Right lobe of liver (tissue), 6 donors: ENCODE measurements around the gene FREY1. TPM values are rescaled to one million over a fixed set of nuclear protein-coding genes. Genes with fewer than 3 reads are reported as not detected.
A peak's percentile ranks its signal among the peaks of the same experiment; 100 is the strongest.

ENCODE experiments used
- ATAC-seq, 4 donors: fragments of 200-7000 bp; cut with Tn5 transposase; one replicate each; pipeline ENCODE4 v1.9.1; 2020; ENCODE audit warnings: mild to moderate bottlenecking in 4 of 4, moderate library complexity in 4 of 4
- DNase-seq, 3 donors: peaks; one replicate each; pipeline ENCODE4 v3.0.0-alpha.2; 2020
- H3K27ac ChIP-seq, 3 donors: fragments of 200-600 bp; one replicate each; pipeline ENCODE4 v1.8.0; 2022
- H3K27me3 ChIP-seq, 2 donors: fragments of 200-600 bp; one replicate each; pipeline ENCODE4 v1.8.0; 2022
- H3K36me3 ChIP-seq, 4 donors: fragments of 200-600 bp; sonication (generic) in 1 of 4; one replicate each; pipeline versions ENCODE4 v1.5.1 to v1.8.0; 2017 to 2022; ENCODE audit warnings: control low read depth in 1 of 4
- H3K4me1 ChIP-seq, 4 donors: fragments of 200-600 bp; sonication (generic) in 1 of 4; one replicate each; pipeline versions ENCODE4 v1.5.1 to v1.8.0; 2017 to 2022; ENCODE audit warnings: control low read depth in 1 of 4
- H3K4me3 ChIP-seq, 3 donors: fragments of 200-600 bp; one replicate each; pipeline ENCODE4 v1.8.0; 2022
- H3K9me3 ChIP-seq, 4 donors: fragments of 200-600 bp; sonication (generic) in 1 of 4; one replicate each; pipeline versions ENCODE4 v1.5.1 to v1.8.0; 2017 to 2022; ENCODE audit warnings: control low read depth in 1 of 4
- POLR2A ChIP-seq: fragments of 450-650 bp; IDR thresholded peaks from one replicate; pipeline ENCODE4 v1.6.1; 2017; ENCODE audit warnings: antibody characterized with exemption, mild to moderate bottlenecking
- WGBS: methylation state at CpG from one replicate; pipeline ENCODE4 v1.1.6; 2018; ENCODE audit warnings: low coverage, low lambda C conversion rate; ENCODE audit not compliant: insufficient coverage; ENCODE audit errors: missing lambda C conversion rate; 5-methylcytosine and 5-hydroxymethylcytosine counted together
- intact Hi-C, 2 donors: fragments of 100-400 bp; cut with DNase I; formaldehyde crosslinking; loops; one replicate each; pipeline versions ENCODE4 v1.11.2 to v1.14.1; 2022
- total RNA-seq, 6 experiments: library from RNA; depleted of rRNA in 2 of 6; stranded (reverse); fragments of >200 nt in 2 of 6; fragmentation: NEBNext Ultra II Directional in 3 of 6; extraction: Animal tissue kit (Norgen Biotek cat#: 25700) in 3 of 6; gene quantifications; one replicate each; pipeline versions ENCODE4 v1.1.0 to v1.2.4, GENCODE V29; 2016 to 2023
- TF ChIP-seq, protein P1 (sequence below), 4 donors: fragments of 200-600 bp in 3 of 4; fragments of 450-650 bp in 1 of 4; IDR thresholded peaks; one replicate each; pipeline versions ENCODE4 v1.5.1 to v1.8.0; 2016 to 2022; ENCODE audit warnings: antibody characterized with exemption in 4 of 4, mild to moderate bottlenecking in 2 of 4
- donor health status: DM: no; HTN: yes; CAD: no.
- donor health status: DM: no; HTN: no; CAD: no.
- donor health status: DM: no; HTN: no; CAD: no.
- donor health status: DM: no; HTN: yes; CAD: no.
- donor health status: DM: no; HTN: yes; CAD: no.

Gene FREY1
- total RNA-seq, 6 experiments from 2014 or later: 0.40 to 0.90 (median 0.42) TPM; not detected in 3

DNA sequence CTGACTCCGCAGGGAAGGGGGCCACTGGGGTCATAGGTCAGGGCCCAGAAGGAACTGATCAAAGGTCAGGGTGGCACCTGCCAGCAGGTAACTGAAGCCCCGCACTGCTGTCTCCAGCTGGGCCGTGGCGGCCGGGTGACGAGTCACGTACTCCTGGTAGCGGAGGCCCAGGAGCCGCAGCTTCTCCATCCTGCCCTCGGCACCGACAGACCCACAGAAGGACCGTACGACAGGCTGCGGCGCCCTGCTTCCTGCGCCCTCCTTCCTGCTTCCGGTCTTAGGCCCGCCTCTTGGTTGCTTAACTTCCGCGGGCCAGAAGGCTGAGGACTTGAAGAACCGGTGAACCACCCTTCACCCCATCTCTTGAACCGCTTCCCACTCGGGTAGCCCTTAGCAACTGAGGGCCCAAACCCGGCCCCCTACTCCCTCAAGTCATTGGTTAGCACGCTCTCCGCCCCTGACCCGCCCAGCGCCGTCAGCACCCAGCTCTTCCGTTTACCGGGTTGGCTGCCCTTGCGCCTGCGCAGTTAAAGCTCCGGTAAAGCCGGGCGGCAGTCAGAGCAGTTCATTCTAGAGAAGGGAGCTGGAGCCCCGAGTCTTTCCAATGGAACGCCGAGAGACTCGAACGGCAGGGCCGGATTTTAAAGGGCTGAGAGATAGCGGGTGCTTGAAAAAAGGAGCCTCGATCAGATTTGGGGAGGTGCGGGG is 10.7 kb upstream of the FREY1 start, which contains the start of gene PEX16:
TSS of gene PEX16 (minus strand) at position 255 of the 708 bp plus-strand sequence. CDS start at position 189, 66 bp downstream.
- Histone ChIP-seq H3K9me3 (no peaks in the 10 kb centered on the region), H3K4me3 (peak within 1 kb of the TSS; percentile 88 to 91 (median 90)), H3K4me1 (peaks cover 0 to 43% (median 14%) of the 10 kb centered on the region in 4 donors), H3K27ac (peak within 1 kb of the TSS; percentile 74 to 79 (median 75)), H3K27me3 (no peaks in the 10 kb centered on the region), H3K36me3 (peaks cover 0 to 26% (median 2%) of the 10 kb centered on the region in 4 donors)
- TF ChIP-seq, protein P1, sequence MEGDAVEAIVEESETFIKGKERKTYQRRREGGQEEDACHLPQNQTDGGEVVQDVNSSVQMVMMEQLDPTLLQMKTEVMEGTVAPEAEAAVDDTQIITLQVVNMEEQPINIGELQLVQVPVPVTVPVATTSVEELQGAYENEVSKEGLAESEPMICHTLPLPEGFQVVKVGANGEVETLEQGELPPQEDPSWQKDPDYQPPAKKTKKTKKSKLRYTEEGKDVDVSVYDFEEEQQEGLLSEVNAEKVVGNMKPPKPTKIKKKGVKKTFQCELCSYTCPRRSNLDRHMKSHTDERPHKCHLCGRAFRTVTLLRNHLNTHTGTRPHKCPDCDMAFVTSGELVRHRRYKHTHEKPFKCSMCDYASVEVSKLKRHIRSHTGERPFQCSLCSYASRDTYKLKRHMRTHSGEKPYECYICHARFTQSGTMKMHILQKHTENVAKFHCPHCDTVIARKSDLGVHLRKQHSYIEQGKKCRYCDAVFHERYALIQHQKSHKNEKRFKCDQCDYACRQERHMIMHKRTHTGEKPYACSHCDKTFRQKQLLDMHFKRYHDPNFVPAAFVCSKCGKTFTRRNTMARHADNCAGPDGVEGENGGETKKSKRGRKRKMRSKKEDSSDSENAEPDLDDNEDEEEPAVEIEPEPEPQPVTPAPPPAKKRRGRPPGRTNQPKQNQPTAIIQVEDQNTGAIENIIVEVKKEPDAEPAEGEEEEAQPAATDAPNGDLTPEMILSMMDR (IDR thresholded peaks at IDR 0.05): no peak
- peak; percentile 68 for TF ChIP-seq POLR2A
- 0% methylated on average over 33 of the region's 45 CpGs for WGBS
- ATAC-seq: peak; percentile 82 to 90 (median 85)
- DNase-seq: peak; percentile 98 to 99 (median 99)
- intact Hi-C loops: no loop called here

DNA sequence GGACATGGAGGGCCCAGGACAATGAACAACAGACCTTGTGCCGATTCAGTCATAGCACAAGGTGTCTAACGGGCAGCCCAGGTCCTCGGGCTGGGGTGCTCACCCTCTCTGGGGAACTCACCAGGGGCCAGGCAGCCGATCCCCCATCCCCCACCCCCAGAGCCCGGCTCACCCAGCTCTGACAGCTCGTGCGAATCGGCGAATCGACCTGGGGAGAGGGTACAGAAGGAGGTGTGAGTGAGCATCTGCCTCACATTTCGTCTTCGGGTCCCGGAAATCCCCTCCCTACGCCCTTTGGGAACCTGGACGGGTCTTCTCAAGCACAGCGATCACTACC is 10.2 kb upstream of the FREY1 start:
- ATAC-seq: no peak
- Histone ChIP-seq H3K4me3 (peak overlapping the region; percentile 88 to 91 (median 90)), H3K27me3 (no peaks in the 10 kb centered on the region), H3K9me3 (no peaks in the 10 kb centered on the region), H3K4me1 (peaks cover 0 to 44% (median 16%) of the 10 kb centered on the region in 4 donors), H3K27ac (peak overlapping the region; percentile 74 to 79 (median 75)), H3K36me3 (peaks cover 0 to 26% (median 2%) of the 10 kb centered on the region in 4 donors)
- no peak for TF ChIP-seq POLR2A
- TF ChIP-seq, protein P1 (IDR thresholded peaks at IDR 0.05): no peak
- intact Hi-C loops: no loop called here
- WGBS: 0% methylated on average over 5 of the region's 16 CpGs
- no peak for DNase-seq

DNA sequence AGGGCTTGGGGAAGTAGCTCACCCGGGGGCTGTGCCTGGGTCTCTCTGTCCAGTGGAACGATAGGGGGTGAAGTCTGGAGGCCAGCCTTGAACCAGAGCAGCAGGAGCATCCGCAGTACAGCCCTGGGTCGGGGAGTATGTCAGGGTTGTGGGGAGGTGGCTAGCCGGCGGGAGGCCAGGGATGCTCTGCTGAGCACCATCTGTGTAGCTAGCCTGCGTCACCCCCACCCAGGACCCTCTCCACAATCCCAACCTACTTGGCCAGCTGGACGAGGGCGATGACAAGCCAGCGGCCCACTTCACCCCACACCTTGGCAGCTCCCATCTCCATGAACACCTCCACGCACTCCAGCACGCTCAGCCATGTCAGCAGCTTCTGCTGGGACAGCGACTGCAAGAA is 8.4 kb upstream of the FREY1 start:
- TF ChIP-seq, protein P1 (IDR thresholded peaks at IDR 0.05): no peak
- TF ChIP-seq POLR2A: no peak
- ATAC-seq (no peak), DNase-seq (no peak)
- Histone ChIP-seq H3K9me3 (no peaks in the 10 kb centered on the region), H3K36me3 (peaks cover 0 to 42% (median 9%) of the 10 kb centered on the region in 4 donors), H3K27me3 (no peaks in the 10 kb centered on the region), H3K27ac (no peak overlapping the region), H3K4me3 (no peak overlapping the region), H3K4me1 (peaks cover 0 to 45% (median 19%) of the 10 kb centered on the region in 4 donors)
- intact Hi-C loops: no loop called here
- no CpG with 5 or more reads among the region's 13 CpGs for WGBS

DNA sequence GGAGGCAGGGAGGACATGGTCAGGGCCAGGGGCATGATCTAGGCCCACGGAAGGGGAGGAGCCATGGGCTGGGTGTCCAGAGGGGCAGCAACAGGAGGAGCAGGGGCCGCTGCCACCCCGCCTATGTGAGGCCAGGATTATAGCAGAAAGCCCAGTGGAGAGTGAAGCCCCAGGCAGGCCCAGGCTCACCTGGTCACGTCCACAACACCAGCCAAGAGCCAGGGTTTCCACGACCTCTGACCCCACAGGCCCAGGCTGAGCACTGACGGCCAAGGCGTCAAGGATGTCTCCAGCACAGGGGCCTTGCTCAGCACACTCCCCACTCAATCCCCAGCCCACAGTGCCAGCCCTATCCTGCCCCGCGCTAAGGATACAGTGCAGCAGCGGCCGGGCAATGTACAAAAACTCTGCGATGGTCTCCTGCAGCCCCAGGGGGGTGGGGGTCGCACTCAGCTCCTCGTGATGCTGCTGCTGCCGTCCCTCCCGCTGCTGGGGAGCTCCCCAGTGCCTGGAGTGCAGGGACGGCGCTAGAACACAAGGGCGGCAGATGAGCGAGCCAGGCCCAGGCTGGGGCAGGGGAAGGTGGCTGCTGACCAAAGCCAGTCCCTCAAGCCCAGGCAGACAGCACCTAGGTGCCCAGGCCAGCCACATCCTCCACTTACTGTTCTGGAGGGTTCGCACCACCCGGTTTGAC is 7.0 kb upstream of the FREY1 start:
- H3K4me3 ChIP-seq: peak overlapping the region in 2 of 3 donors; percentile 1 to 47
- 50% methylated on average over 2 of the region's 22 CpGs for WGBS
- H3K9me3 ChIP-seq: no peaks in the 10 kb centered on the region
- peak in 1 of 4 donors; percentile 1 for ATAC-seq
- H3K4me1 ChIP-seq: peaks cover 0 to 45% (median 19%) of the 10 kb centered on the region in 4 donors
- peaks cover 0 to 55% (median 13%) of the 10 kb centered on the region in 4 donors for H3K36me3 ChIP-seq
- TF ChIP-seq, protein P1 (IDR thresholded peaks at IDR 0.05): no peak
- TF ChIP-seq POLR2A: no peak
- peak overlapping the region; percentile 36 to 89 (median 51) for H3K27ac ChIP-seq
- DNase-seq: no peak
- intact Hi-C loops: no loop called here
- H3K27me3 ChIP-seq: no peaks in the 10 kb centered on the region
